Measurements from ENCODE around the gene MLF1.
"Not testable (repeated sequence)": the region's sequence is repeated elsewhere in the genome, so short reads cannot be mapped to it uniquely, and the experiment has no call there.

Gene MLF1

GRCh38 chr3:158570999-158571702, at the start of gene MLF1:
TSS of gene MLF1 (plus strand) at chr3:158571194. CDS start at chr3:158571301, 107 bp downstream.
- peak; percentile 56 for DNase-seq (ENCODE audit: low read depth, low spot score)

- no peak for DNase-seq (ENCODE audit: low read depth, low spot score)
Observed at GRCh38 chr3:158522221-158523136, 48.5 kb upstream of the MLF1 start.

GRCh38 chr3:158528076-158528674, 42.8 kb upstream of the MLF1 start:
- no peak for DNase-seq (ENCODE audit: low read depth, low spot score)

GRCh38 chr3:158531334-158531733, 39.7 kb upstream of the MLF1 start:
- DNase-seq (ENCODE audit: low read depth, low spot score), result no peak

GRCh38 chr3:158532099-158532734, 38.8 kb upstream of the MLF1 start:
- no peak for DNase-seq (ENCODE audit: low read depth, low spot score)

- DNase-seq (ENCODE audit: low read depth, low spot score), result no peak
Observed at GRCh38 chr3:158535918-158536317, 35.1 kb upstream of the MLF1 start.

- DNase-seq (ENCODE audit: low read depth, low spot score), result no peak
Observed at GRCh38 chr3:158539414-158540014, 31.5 kb upstream of the MLF1 start.

GRCh38 chr3:158540066-158540465, 30.9 kb upstream of the MLF1 start:
- DNase-seq (ENCODE audit: low read depth, low spot score), result no peak

GRCh38 chr3:158548691-158549090, 22.3 kb upstream of the MLF1 start:
- DNase-seq (ENCODE audit: low read depth, low spot score), result no peak

GRCh38 chr3:158549938-158550337, 21.1 kb upstream of the MLF1 start:
- not testable (repeated sequence) for DNase-seq (ENCODE audit: low read depth, low spot score)

- no peak for DNase-seq (ENCODE audit: low read depth, low spot score)
Observed at GRCh38 chr3:158552124-158552523, 18.9 kb upstream of the MLF1 start.

GRCh38 chr3:158559504-158559903, 11.5 kb upstream of the MLF1 start:
- no peak for DNase-seq (ENCODE audit: low read depth, low spot score)

- no peak for DNase-seq (ENCODE audit: low read depth, low spot score)
Observed at GRCh38 chr3:158560979-158561378, 10.0 kb upstream of the MLF1 start.

GRCh38 chr3:158562674-158563073, 8.3 kb upstream of the MLF1 start:
- DNase-seq (ENCODE audit: low read depth, low spot score), result no peak

- DNase-seq (ENCODE audit: low read depth, low spot score), result no peak
Observed at GRCh38 chr3:158563076-158563475, 7.9 kb upstream of the MLF1 start.

- no peak for DNase-seq (ENCODE audit: low read depth, low spot score)
Observed at GRCh38 chr3:158565076-158565475, 5.9 kb upstream of the MLF1 start.

GRCh38 chr3:158568784-158569183, 2.2 kb upstream of the MLF1 start:
- DNase-seq (ENCODE audit: low read depth, low spot score), result no peak

- no peak for DNase-seq (ENCODE audit: low read depth, low spot score)
Observed at GRCh38 chr3:158569794-158570193, 1.2 kb upstream of the MLF1 start.

GRCh38 chr3:158571969-158572765, 1.2 kb downstream of the MLF1 start:
- DNase-seq (ENCODE audit: low read depth, low spot score), result no peak

- DNase-seq (ENCODE audit: low read depth, low spot score), result no peak
Observed at GRCh38 chr3:158572766-158573060, 1.7 kb downstream of the MLF1 start.

GRCh38 chr3:158573714-158574113, 2.7 kb downstream of the MLF1 start:
- no peak for DNase-seq (ENCODE audit: low read depth, low spot score)

Data from activated CD4-positive, CD25-positive, alpha-beta regulatory T cell treated with anti-CD3 and anti-CD28 coated beads, Interleukin-2, amount 50 U/mL, for 16 hours (primary cell).